K562 treated with DMSO at 1 percent for 48 hours (cell line): ENCODE measurements around the gene VCY. TPM values are rescaled to one million over a fixed set of nuclear protein-coding genes. Genes with fewer than 3 reads are reported as not detected.

Source experiments
- total RNA-seq: library from RNA; unstranded; fragments of 300-600 nt; gene quantifications from 2 replicates; pipeline ENCODE4 v1.2.3, GENCODE V29; 2022; ENCODE audit warnings: low replicate concordance; ENCODE audit errors: extremely low read depth

The VCY gene
- total RNA-seq = not detected in 2 replicates

GRCh38 chrY:13986373-13986772, at the start of gene VCY:
Gene VCY, minus strand, starts transcription at chrY:13986473. Its CDS starts 33 bp downstream, at chrY:13986440.

Other genes with a start within 250 kb of the VCY start
- not detected in 2 replicates for gene VCY1B, start 69.8 kb upstream of the VCY start, total RNA-seq